ENCODE results near the gene GRIN2A. TPM values are rescaled to one million over a fixed set of nuclear protein-coding genes. Genes with fewer than 3 reads are reported as not detected.
"Not testable (repeated sequence)": the region's sequence is repeated elsewhere in the genome, so short reads cannot be mapped to it uniquely, and the experiment has no call there.

GRIN2A gene
- total RNA-seq, 1 experiment from 2014 or later = 4.8 TPM

- DNase-seq (ENCODE audit: low read depth) = no peak
Measured at GRCh38 chr16:9919460-9919859, 262.8 kb downstream of the GRIN2A start.

GRCh38 chr16:9917691-9918090 lies 264.5 kb downstream of the GRIN2A start:
- DNase-seq (ENCODE audit: low read depth) = no peak

GRCh38 chr16:9913604-9914326 lies 268.5 kb downstream of the GRIN2A start:
- DNase-seq (ENCODE audit: low read depth) = no peak

- no peak for DNase-seq (ENCODE audit: low read depth)
Measured at GRCh38 chr16:9911989-9912388, 270.2 kb downstream of the GRIN2A start.

GRCh38 chr16:9911231-9911630 lies 271.0 kb downstream of the GRIN2A start:
- DNase-seq (ENCODE audit: low read depth) = no peak

GRCh38 chr16:9909072-9909825 lies 273.0 kb downstream of the GRIN2A start:
- peak; percentile 82 for DNase-seq (ENCODE audit: low read depth)

GRCh38 chr16:9908613-9909012 lies 273.6 kb downstream of the GRIN2A start:
- DNase-seq (ENCODE audit: low read depth) = peak; percentile 79

- no peak for DNase-seq (ENCODE audit: low read depth)
Measured at GRCh38 chr16:9907752-9908151, 274.5 kb downstream of the GRIN2A start.

- DNase-seq (ENCODE audit: low read depth) = peak; percentile 47
Measured at GRCh38 chr16:9906218-9906617, 276.0 kb downstream of the GRIN2A start.

GRCh38 chr16:9904526-9904925 lies 277.7 kb downstream of the GRIN2A start:
- peak; percentile 16 for DNase-seq (ENCODE audit: low read depth)

- DNase-seq (ENCODE audit: low read depth) = peak; percentile 36
Measured at GRCh38 chr16:9900576-9900975, 281.7 kb downstream of the GRIN2A start.

GRCh38 chr16:9898555-9898954 lies 283.7 kb downstream of the GRIN2A start:
- DNase-seq (ENCODE audit: low read depth) = no peak

GRCh38 chr16:9898124-9898523 lies 284.1 kb downstream of the GRIN2A start:
- DNase-seq (ENCODE audit: low read depth) = no peak

- no peak for DNase-seq (ENCODE audit: low read depth)
Measured at GRCh38 chr16:9895817-9896216, 286.4 kb downstream of the GRIN2A start.

- DNase-seq (ENCODE audit: low read depth) = no peak
Measured at GRCh38 chr16:9885876-9886275, 296.4 kb downstream of the GRIN2A start.

- no peak for DNase-seq (ENCODE audit: low read depth)
Measured at GRCh38 chr16:9885467-9885866, 296.8 kb downstream of the GRIN2A start.

- not testable (repeated sequence) for DNase-seq (ENCODE audit: low read depth)
Measured at GRCh38 chr16:9875981-9876380, 306.2 kb downstream of the GRIN2A start.

GRCh38 chr16:9874219-9874618 lies 308.0 kb downstream of the GRIN2A start:
- no peak for DNase-seq (ENCODE audit: low read depth)

GRCh38 chr16:9870962-9871361 lies 311.3 kb downstream of the GRIN2A start:
- no peak for DNase-seq (ENCODE audit: low read depth)

- DNase-seq (ENCODE audit: low read depth) = no peak
Measured at GRCh38 chr16:9869776-9870175, 312.5 kb downstream of the GRIN2A start.

GRCh38 chr16:9868606-9869149 lies 313.6 kb downstream of the GRIN2A start:
- no peak for DNase-seq (ENCODE audit: low read depth)

GRCh38 chr16:9867176-9867575 lies 315.1 kb downstream of the GRIN2A start:
- DNase-seq (ENCODE audit: low read depth) = no peak

- no peak for DNase-seq (ENCODE audit: low read depth)
Measured at GRCh38 chr16:9864461-9864860, 317.8 kb downstream of the GRIN2A start.

All from Daoy (cell line).